GM12878 (cell line): ENCODE data around the gene COQ8B. TPM values are rescaled to one million over a fixed set of nuclear protein-coding genes. Genes with fewer than 3 reads are reported as not detected.

Experiments
- ATAC-seq: fragments of 200-7000 bp; cut with Tn5 transposase; 3 replicates; pipeline ENCODE4 v1.9.1; 2020; ENCODE audit warnings: mild to moderate bottlenecking, moderate library complexity
- BruUV-seq: library from RNA; stranded (reverse); fragments of 400-500 nt; replicated peaks from 2 replicates; lab custom pipeline; 2021; lab: Mats Ljungman, UMichigan
- CTCF ChIA-PET: fragments of 300-600 bp; sonication (Branson Sonifier 250); formaldehyde crosslinking; extraction: SDS; loops from one replicate; lab custom pipeline; 2021; ENCODE audit warnings: inconsistent platforms; lab: Yijun Ruan, JAX
- POLR2A ChIA-PET: fragments of 350-600 bp; formaldehyde crosslinking; extraction: SDS; loops from one replicate; lab custom pipeline; 2021; ENCODE audit warnings: inconsistent platforms; lab: Charles Lee
- RAD21 ChIA-PET: fragments of 300-600 bp; sonication (Branson Sonifier 250); formaldehyde crosslinking; loops from one replicate; lab custom pipeline; 2023; ENCODE audit warnings: antibody characterized with exemption; ENCODE audit not compliant: unreplicated experiment; lab: Charles Lee
- SMC1A ChIA-PET: fragments of 300-600 bp; sonication (Branson Sonifier 250); formaldehyde crosslinking; loops from one replicate; lab custom pipeline; 2023; ENCODE audit not compliant: unreplicated experiment, uncharacterized antibody; lab: Charles Lee
- DNase-seq: peaks from one replicate; pipeline ENCODE4 v3.0.0-alpha.2; 2011; ENCODE audit warnings: low read depth, low spot score
- FAIRE-seq: peaks from 3 replicates; lab custom pipeline; 2011; peaks lifted over from hg19 to GRCh38; lab: Jason Lieb, UNC
- H2AFZ ChIP-seq: 2 replicates; pipeline ENCODE4 v1.6.0; 2011; ENCODE audit warnings: low read depth, low read length, control low read depth; ENCODE audit not compliant: control insufficient read depth
- H3K27ac ChIP-seq: 2 replicates; pipeline ENCODE4 v1.5.1; 2011; ENCODE audit warnings: control low read depth; ENCODE audit not compliant: control insufficient read depth, insufficient read depth
- H3K27me3 ChIP-seq, 2 experiments: replicated peaks in 1 of 2; 2 replicates each; pipeline versions ENCODE4 v1.6.0 to v1.6.1; 2011; ENCODE audit warnings: low read length in 1 of 2; ENCODE audit not compliant: control insufficient read depth in 2 of 2, insufficient read depth in 2 of 2
- H3K36me3 ChIP-seq, 2 experiments: 2 replicates each; pipeline ENCODE4 v1.5.1; 2011; ENCODE audit warnings: low read length in 1 of 2; ENCODE audit not compliant: control insufficient read depth in 2 of 2, insufficient read depth in 2 of 2
- H3K4me1 ChIP-seq: 2 replicates; pipeline ENCODE4 v1.6.1; 2011; ENCODE audit warnings: mild to moderate bottlenecking, low read length, moderate library complexity, mixed read lengths; ENCODE audit not compliant: control insufficient read depth, insufficient read depth
- H3K4me2 ChIP-seq: 2 replicates; pipeline ENCODE4 v1.6.0; 2011; ENCODE audit warnings: control low read depth; ENCODE audit not compliant: control insufficient read depth, insufficient read depth
- H3K4me3 ChIP-seq: fragments of 200-600 bp; sonication (generic); 2 replicates; pipeline ENCODE4 v1.5.1; 2016
- H3K79me2 ChIP-seq: 2 replicates; pipeline ENCODE4 v1.6.0; 2011; ENCODE audit warnings: low read length; ENCODE audit not compliant: control insufficient read depth, insufficient read depth
- H3K9ac ChIP-seq: 2 replicates; pipeline ENCODE4 v1.8.0; 2011; ENCODE audit warnings: low read length, control low read depth, mixed read lengths; ENCODE audit not compliant: control insufficient read depth, insufficient read depth
- H3K9me3 ChIP-seq: replicated peaks from 3 replicates; pipeline ENCODE4 v1.5.1; 2011; ENCODE audit warnings: mild to moderate bottlenecking, low read length; ENCODE audit not compliant: control insufficient read depth, insufficient read depth
- H4K20me1 ChIP-seq: 2 replicates; pipeline ENCODE4 v1.6.0; 2011; ENCODE audit not compliant: control insufficient read depth, insufficient read depth
- BHLHE40 ChIP-seq, 2 experiments: fragments of 450-650 bp in 1 of 2; IDR thresholded peaks; 2 replicates each; pipeline ENCODE4 v1.6.1; 2011 to 2017; ENCODE audit warnings: low read depth in 2 of 2, borderline replicate concordance in 1 of 2, improper control_type of control experiment in 1 of 2, low read length in 1 of 2, mild to moderate bottlenecking in 1 of 2
- EP300 ChIP-seq, 2 experiments: fragments of 150-350 bp in 1 of 2; IDR thresholded peaks; 2 replicates each; pipeline ENCODE4 v1.6.1; 2011 to 2012; ENCODE audit warnings: low read depth in 2 of 2, low read length in 2 of 2, borderline replicate concordance in 1 of 2, improper control_type of control experiment in 1 of 2, inconsistent platforms in 1 of 2; ENCODE audit not compliant: control insufficient read depth in 1 of 2
- HDGF ChIP-seq: fragments of 450-650 bp; IDR thresholded peaks from 2 replicates; pipeline ENCODE4 v1.6.1; 2016; ENCODE audit warnings: antibody characterized with exemption
- MXI1 ChIP-seq: fragments of 150-350 bp; IDR thresholded peaks from 2 replicates; pipeline ENCODE4 v1.6.1; 2011; ENCODE audit warnings: low read depth, mild to moderate bottlenecking, inconsistent platforms, low read length, improper control_type of control experiment
- MYB ChIP-seq: fragments of 150-350 bp; IDR thresholded peaks from 2 replicates; pipeline ENCODE4 v1.6.1; 2014; ENCODE audit warnings: mild to moderate bottlenecking, low read depth, low read length, borderline replicate concordance
- NR2C1 ChIP-seq: fragments of 450-650 bp; IDR thresholded peaks from 2 replicates; pipeline ENCODE4 v1.6.1; 2017; ENCODE audit warnings: antibody characterized with exemption, mild to moderate bottlenecking, moderate library complexity
- PAX5 ChIP-seq: IDR thresholded peaks from 2 replicates; pipeline ENCODE4 v1.6.1; 2011; ENCODE audit warnings: low read depth, low read length, borderline replicate concordance
- SMC3 ChIP-seq: IDR thresholded peaks from 2 replicates; pipeline ENCODE4 v1.6.1; 2011; ENCODE audit warnings: low read length, improper control_type of control experiment, borderline replicate concordance
- WGBS: methylation state at CpG from one replicate; pipeline ENCODE4 v1.1.6; 2016; ENCODE audit warnings: low lambda C conversion rate; ENCODE audit not compliant: insufficient replicate concordance, insufficient coverage; ENCODE audit errors: missing lambda C conversion rate; 5-methylcytosine and 5-hydroxymethylcytosine counted together
- in situ Hi-C: fragments of 300-500 bp; cut with MboI; formaldehyde crosslinking; loops from 9 replicates; pipeline ENCODE4 v1.14.3; 2018; ENCODE audit warnings: mixed read lengths
- intact Hi-C: fragments of 100-400 bp; cut with micrococcal nuclease; formaldehyde crosslinking; loops from one replicate; pipeline ENCODE4 v1.14.2; 2022; ENCODE audit not compliant: unreplicated experiment
- polyA plus RNA-seq, 11 experiments: library from polyadenylated mRNA; depleted of rRNA in 4 of 11; unstranded in 6 of 11; stranded (reverse) in 5 of 11; fragments of >200 nt; fragmentation: Nextera tagmentation in 4 of 11; fragmentation: Illumina TruSeq in 1 of 11; extraction: Ambion mirVana in 4 of 11; extraction: Trizol in 1 of 11; gene quantifications; 1 replicate in 1 of 11; 2 replicates in 10 of 11; pipeline versions ENCODE4 v1.2.1 to v1.2.3, GENCODE V29; 2011 to 2016; ENCODE audit warnings: inconsistent platforms in 2 of 11, missing spikeins in 2 of 11, low read depth in 1 of 11
- total RNA-seq, 4 experiments: library from RNA; depleted of rRNA in 3 of 4; stranded (reverse); fragments of >200 nt in 3 of 4; fragmentation: Illumina TruSeq in 1 of 4; extraction: Trizol in 1 of 4; gene quantifications; 2 replicates each; pipeline versions ENCODE4 v1.2.1 to v1.2.3, GENCODE V29; 2013 to 2021
- TF ChIP-seq, protein P1 (sequence below): fragments of 450-650 bp; IDR thresholded peaks from 2 replicates; pipeline ENCODE4 v1.6.1; 2017; ENCODE audit warnings: mild to moderate bottlenecking, moderate library complexity

COQ8B gene
- total and polyA plus RNA-seq, 10 of the 15 experiments (the other 5 are each of a cell fraction or from before 2014, with no cell fraction given), result 0.39 to 37.1 (median 16.8) TPM

DNA sequence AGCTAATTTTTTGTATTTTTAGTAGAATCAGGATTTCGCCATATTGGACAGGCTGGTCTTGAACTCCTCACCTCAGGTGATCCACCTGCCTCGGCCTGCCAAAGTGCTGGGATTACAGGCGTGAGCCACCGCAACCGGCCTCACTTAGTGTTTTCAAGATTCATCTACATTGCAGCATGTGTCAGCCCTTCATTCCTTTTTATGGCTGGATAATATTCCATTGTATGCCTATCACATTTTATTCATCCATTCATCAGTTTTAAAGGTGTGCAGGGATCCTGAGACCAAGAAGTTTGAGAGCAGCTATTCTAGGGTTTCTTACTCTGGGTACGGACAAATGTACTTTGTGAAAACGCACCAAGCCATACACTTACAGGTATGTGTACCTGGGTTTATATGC is 9.1 kb downstream of the COQ8B start:
- H3K9ac ChIP-seq, result no peak overlapping the region
- no peak for TF ChIP-seq PAX5
- no peak for TF ChIP-seq NR2C1
- TF ChIP-seq SMC3, result no peak
- TF ChIP-seq MXI1, result no peak
- no peak for TF ChIP-seq BHLHE40 (IDR thresholded peaks at IDR 0.05; ENCODE audit: borderline replicate concordance in 1 of 2, low read depth in 2 of 2, low read length in 1 of 2)
- TF ChIP-seq EP300 (IDR thresholded peaks at IDR 0.05; ENCODE audit: borderline replicate concordance in 1 of 2, control insufficient read depth in 1 of 2, low read depth in 2 of 2, low read length in 2 of 2), result no peak
- TF ChIP-seq, protein P1, sequence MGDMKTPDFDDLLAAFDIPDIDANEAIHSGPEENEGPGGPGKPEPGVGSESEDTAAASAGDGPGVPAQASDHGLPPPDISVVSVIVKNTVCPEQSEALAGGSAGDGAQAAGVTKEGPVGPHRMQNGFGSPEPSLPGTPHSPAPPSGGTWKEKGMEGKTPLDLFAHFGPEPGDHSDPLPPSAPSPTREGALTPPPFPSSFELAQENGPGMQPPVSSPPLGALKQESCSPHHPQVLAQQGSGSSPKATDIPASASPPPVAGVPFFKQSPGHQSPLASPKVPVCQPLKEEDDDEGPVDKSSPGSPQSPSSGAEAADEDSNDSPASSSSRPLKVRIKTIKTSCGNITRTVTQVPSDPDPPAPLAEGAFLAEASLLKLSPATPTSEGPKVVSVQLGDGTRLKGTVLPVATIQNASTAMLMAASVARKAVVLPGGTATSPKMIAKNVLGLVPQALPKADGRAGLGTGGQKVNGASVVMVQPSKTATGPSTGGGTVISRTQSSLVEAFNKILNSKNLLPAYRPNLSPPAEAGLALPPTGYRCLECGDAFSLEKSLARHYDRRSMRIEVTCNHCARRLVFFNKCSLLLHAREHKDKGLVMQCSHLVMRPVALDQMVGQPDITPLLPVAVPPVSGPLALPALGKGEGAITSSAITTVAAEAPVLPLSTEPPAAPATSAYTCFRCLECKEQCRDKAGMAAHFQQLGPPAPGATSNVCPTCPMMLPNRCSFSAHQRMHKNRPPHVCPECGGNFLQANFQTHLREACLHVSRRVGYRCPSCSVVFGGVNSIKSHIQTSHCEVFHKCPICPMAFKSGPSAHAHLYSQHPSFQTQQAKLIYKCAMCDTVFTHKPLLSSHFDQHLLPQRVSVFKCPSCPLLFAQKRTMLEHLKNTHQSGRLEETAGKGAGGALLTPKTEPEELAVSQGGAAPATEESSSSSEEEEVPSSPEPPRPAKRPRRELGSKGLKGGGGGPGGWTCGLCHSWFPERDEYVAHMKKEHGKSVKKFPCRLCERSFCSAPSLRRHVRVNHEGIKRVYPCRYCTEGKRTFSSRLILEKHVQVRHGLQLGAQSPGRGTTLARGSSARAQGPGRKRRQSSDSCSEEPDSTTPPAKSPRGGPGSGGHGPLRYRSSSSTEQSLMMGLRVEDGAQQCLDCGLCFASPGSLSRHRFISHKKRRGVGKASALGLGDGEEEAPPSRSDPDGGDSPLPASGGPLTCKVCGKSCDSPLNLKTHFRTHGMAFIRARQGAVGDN, result no peak
- TF ChIP-seq MYB, result no peak
- TF ChIP-seq HDGF, result no peak
- TF ChIP-seq, all 136 proteins: peak for 0
- H3K79me2 ChIP-seq, result no peaks in the 10 kb centered on the region
- 97% methylated on average over 7 of the region's 7 CpGs for WGBS
- H2AFZ ChIP-seq, result no peak overlapping the region
- ChIA-PET SMC1A (no interaction called here), RAD21 (no interaction called here), POLR2A (no interaction called here), CTCF (interaction anchor here (0.9 to 1.5 kb wide), 2 partner anchors 46 to 98 kb away, joined by 3 read pairs; no protein-coding TSS in a partner anchor)
- no peaks in the 10 kb centered on the region for H3K27me3 ChIP-seq
- ATAC-seq (no peak), FAIRE-seq (no peak), DNase-seq (no peak)
- H3K36me3 ChIP-seq, result peaks cover 4 to 5% of the 10 kb centered on the region in 2 experiments; a peak in 3 of 4 replicates
- intact Hi-C loops, result no loop called here
- H3K27ac ChIP-seq, result no peak overlapping the region
- H3K9me3 ChIP-seq, result no peaks in the 10 kb centered on the region
- no peak overlapping the region for H3K4me3 ChIP-seq
- H3K4me2 ChIP-seq, result no peak overlapping the region
- no TSS peak for BruUV-seq
- no peaks in the 10 kb centered on the region for H4K20me1 ChIP-seq
- in situ Hi-C loops, result no loop called here
- no peaks in the 10 kb centered on the region for H3K4me1 ChIP-seq
